Left lung (tissue), 10 donors: Measurements from ENCODE around the gene GNG7. TPM values are rescaled to one million over a fixed set of nuclear protein-coding genes. Genes with fewer than 3 reads are reported as not detected.
"Not testable (repeated sequence)": the region's sequence is repeated elsewhere in the genome, so short reads cannot be mapped to it uniquely, and the experiment has no call there.

Source experiments
- ATAC-seq: fragments of 200-7000 bp; cut with Tn5 transposase; one replicate; pipeline ENCODE4 v1.9.1; 2020; ENCODE audit warnings: moderate library complexity
- DNase-seq, 4 donors: peaks; one replicate each; pipeline ENCODE4 v3.0.0-alpha.2; 2013 to 2020
- H3K27ac ChIP-seq, 2 donors: fragments of 200-600 bp; sonication (generic) in 1 of 2; one replicate each; pipeline versions ENCODE4 v1.5.0 to v1.8.0; 2020 to 2021
- H3K27me3 ChIP-seq, 2 donors: fragments of 200-600 bp; sonication (generic) in 1 of 2; one replicate each; pipeline versions ENCODE4 v1.5.0 to v1.8.0; 2020 to 2021
- H3K36me3 ChIP-seq, 2 donors: fragments of 200-600 bp; sonication (generic) in 1 of 2; one replicate each; pipeline versions ENCODE4 v1.5.0 to v1.8.0; 2020 to 2021
- H3K4me1 ChIP-seq, 2 donors: fragments of 200-600 bp; one replicate each; pipeline ENCODE4 v1.8.0; 2021
- H3K4me3 ChIP-seq, 2 donors: fragments of 200-600 bp; sonication (generic) in 1 of 2; one replicate each; pipeline versions ENCODE4 v1.5.0 to v1.8.0; 2020 to 2021; ENCODE audit warnings: mild to moderate bottlenecking in 1 of 2
- H3K9me3 ChIP-seq, 2 donors: fragments of 200-600 bp; sonication (generic) in 1 of 2; one replicate each; pipeline versions ENCODE4 v1.5.0 to v1.8.0; 2020 to 2021
- intact Hi-C, 2 donors: fragments of 100-400 bp; cut with DNase I; formaldehyde crosslinking; loops; one replicate each; pipeline versions ENCODE4 v1.11.2 to v1.14.2; 2022
- polyA plus RNA-seq, 6 donors: library from polyadenylated mRNA; unstranded; fragments of 120-200 nt; gene quantifications; one replicate each; pipeline ENCODE4 v1.2.1, GENCODE V29; 2013; ENCODE audit not compliant: insufficient read length in 6 of 6
- total RNA-seq, 2 donors: library from RNA; stranded (reverse); fragmentation: NEBNext Ultra II Directional; extraction: Animal tissue kit (Norgen Biotek cat#: 25700); gene quantifications; one replicate each; pipeline ENCODE4 v1.2.1, GENCODE V29; 2021
- TF ChIP-seq, protein P1 (sequence below), 2 donors: fragments of 200-600 bp; sonication (generic) in 1 of 2; IDR thresholded peaks; one replicate each; pipeline versions ENCODE4 v1.5.0 to v1.8.0; 2021; ENCODE audit warnings: antibody characterized with exemption in 2 of 2
- donor health status: DM: no; HTN: yes; CAD: no.
- donor health status: DM: no; HTN: no; CAD: no.

Gene GNG7
- total and polyA plus RNA-seq, 8 donors, result 3.8 to 7.1 (median 5.5) TPM

- DNase-seq (no peak), ATAC-seq (peak; percentile 69)
- Histone ChIP-seq H3K27ac (no peak overlapping the region), H3K4me1 (peaks cover 0 to 7% of the 10 kb centered on the region in 2 donors), H3K4me3 (no peak overlapping the region), H3K27me3 (no peaks in the 10 kb centered on the region), H3K36me3 (no peaks in the 10 kb centered on the region), H3K9me3 (no peaks in the 10 kb centered on the region)
- intact Hi-C loops, result no loop called here
- TF ChIP-seq, protein P1, sequence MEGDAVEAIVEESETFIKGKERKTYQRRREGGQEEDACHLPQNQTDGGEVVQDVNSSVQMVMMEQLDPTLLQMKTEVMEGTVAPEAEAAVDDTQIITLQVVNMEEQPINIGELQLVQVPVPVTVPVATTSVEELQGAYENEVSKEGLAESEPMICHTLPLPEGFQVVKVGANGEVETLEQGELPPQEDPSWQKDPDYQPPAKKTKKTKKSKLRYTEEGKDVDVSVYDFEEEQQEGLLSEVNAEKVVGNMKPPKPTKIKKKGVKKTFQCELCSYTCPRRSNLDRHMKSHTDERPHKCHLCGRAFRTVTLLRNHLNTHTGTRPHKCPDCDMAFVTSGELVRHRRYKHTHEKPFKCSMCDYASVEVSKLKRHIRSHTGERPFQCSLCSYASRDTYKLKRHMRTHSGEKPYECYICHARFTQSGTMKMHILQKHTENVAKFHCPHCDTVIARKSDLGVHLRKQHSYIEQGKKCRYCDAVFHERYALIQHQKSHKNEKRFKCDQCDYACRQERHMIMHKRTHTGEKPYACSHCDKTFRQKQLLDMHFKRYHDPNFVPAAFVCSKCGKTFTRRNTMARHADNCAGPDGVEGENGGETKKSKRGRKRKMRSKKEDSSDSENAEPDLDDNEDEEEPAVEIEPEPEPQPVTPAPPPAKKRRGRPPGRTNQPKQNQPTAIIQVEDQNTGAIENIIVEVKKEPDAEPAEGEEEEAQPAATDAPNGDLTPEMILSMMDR (IDR thresholded peaks at IDR 0.05), result no peak
These were observed 233.2 kb downstream of the GNG7 start for GRCh38 chr19:2469102-2469914.

GRCh38 chr19:2468596-2468995 is 233.9 kb downstream of the GNG7 start:
- Histone ChIP-seq H3K27me3 (no peaks in the 10 kb centered on the region), H3K9me3 (no peaks in the 10 kb centered on the region), H3K36me3 (no peaks in the 10 kb centered on the region), H3K4me1 (peaks cover 0 to 4% of the 10 kb centered on the region in 2 donors), H3K4me3 (no peak overlapping the region), H3K27ac (no peak overlapping the region)
- intact Hi-C loops, result no loop called here
- no peak for ATAC-seq
- TF ChIP-seq, protein P1 (IDR thresholded peaks at IDR 0.05), result no peak
- no peak for DNase-seq

DNA sequence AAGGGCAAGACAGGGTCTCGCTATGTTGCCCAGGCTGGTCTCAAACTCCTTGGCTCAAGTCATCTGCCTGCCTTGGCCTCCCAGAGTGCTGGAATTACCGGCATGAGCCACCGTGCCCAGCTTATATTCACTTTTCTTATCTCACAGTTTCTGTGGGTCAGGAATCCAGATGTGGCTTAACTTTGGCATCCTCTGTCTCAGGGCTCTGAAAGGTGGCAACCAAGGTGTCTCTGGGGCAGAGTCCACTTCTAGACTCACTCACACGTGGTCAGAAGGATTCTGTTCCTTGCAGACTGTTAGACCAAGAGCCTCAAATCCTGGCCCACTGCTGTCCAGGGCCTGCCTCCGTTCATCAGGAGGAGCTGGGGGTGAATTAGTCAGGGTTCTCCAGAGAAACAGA is 238.1 kb downstream of the GNG7 start:
- intact Hi-C loops, result no loop called here
- no peak overlapping the region for H3K27ac ChIP-seq

GRCh38 chr19:2463694-2464093 is 238.8 kb downstream of the GNG7 start:
- H3K27ac ChIP-seq, H3K4me3 ChIP-seq, DNase-seq, intact Hi-C loops, H3K36me3 ChIP-seq, H3K9me3 ChIP-seq, ATAC-seq, H3K27me3 ChIP-seq: not testable (repeated sequence)
- peaks cover 6 to 19% of the 10 kb centered on the region in 2 donors for H3K4me1 ChIP-seq

More for the DNA sequence above, 238.1 kb downstream of the GNG7 start:
- Histone ChIP-seq H3K4me1 (peaks cover 6 to 22% of the 10 kb centered on the region in 2 donors), H3K27me3 (peaks cover 0 to 5% of the 10 kb centered on the region in 2 donors), H3K9me3 (no peaks in the 10 kb centered on the region), H3K36me3 (no peaks in the 10 kb centered on the region), H3K4me3 (no peak overlapping the region)
- ATAC-seq (no peak), DNase-seq (no peak)
- TF ChIP-seq, protein P1 (IDR thresholded peaks at IDR 0.05), result no peak

DNA sequence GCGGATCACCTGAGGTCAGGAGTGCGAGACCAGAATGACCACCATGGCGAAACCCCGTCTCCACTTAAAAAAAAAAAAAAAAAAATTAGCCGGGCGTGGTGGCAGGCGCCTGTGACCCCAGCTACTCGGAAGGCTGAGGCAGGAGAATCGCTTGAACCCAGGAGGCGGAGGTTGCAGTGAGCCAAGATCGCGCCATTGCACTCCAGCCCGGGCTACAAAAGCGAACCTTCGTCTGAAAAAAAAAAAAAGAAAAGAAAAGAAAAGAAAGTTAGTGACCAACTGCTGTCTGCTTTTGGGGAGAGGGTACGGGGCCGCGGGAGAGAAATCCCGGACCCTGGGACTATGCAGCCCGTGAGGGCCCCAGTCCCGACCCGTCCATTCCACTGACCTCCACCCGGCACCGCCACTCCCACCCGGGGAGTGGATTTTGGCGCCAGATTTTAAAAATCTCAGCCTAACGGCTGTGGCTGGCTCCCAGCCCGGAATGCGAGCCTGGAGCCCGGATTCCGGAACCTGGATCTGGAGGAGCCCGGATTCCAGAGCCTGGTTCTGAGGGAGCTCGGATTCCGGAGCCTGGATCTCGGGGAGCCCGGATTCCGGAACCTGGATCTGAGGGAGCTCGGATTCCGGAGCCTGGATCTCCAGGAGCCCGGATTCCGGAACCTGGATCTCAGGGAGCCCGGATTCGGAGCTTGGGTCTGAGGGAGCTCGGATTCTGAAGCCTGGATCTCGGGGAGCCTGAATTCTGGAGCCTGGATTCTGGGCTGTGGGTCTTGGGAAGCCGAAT is 239.7 kb downstream of the GNG7 start:
- peak overlapping the region in 1 of 2 donors; percentile 26 for H3K27ac ChIP-seq

More for the DNA sequence above, 239.7 kb downstream of the GNG7 start:
- DNase-seq (peak; percentile 78 to 95 (median 85)), ATAC-seq (peak; percentile 80)
- TF ChIP-seq, protein P1 (IDR thresholded peaks at IDR 0.05), result no peak
- Histone ChIP-seq H3K36me3 (no peaks in the 10 kb centered on the region), H3K4me3 (peak overlapping the region; percentile 53 to 63), H3K9me3 (no peaks in the 10 kb centered on the region), H3K4me1 (peaks cover 6 to 19% of the 10 kb centered on the region in 2 donors), H3K27me3 (peaks cover 0 to 5% of the 10 kb centered on the region in 2 donors)
- intact Hi-C loops, result no loop called here
